Mesothelial cell of epicardium (in vitro differentiated cells): ENCODE measurements around the gene IGFBP7. TPM values are rescaled to one million over a fixed set of nuclear protein-coding genes. Genes with fewer than 3 reads are reported as not detected.

Source experiments
- DNase-seq, 2 experiments: peaks; one replicate each; pipeline ENCODE4 v3.0.0; 2021; ENCODE audit warnings: low spot score in 2 of 2; ENCODE audit not compliant: unreplicated experiment in 2 of 2
- H3K27ac Mint-ChIP-seq: 2 replicates; pipeline ENCODE4 v1.8.0; 2021; ENCODE audit warnings: mixed read lengths
- H3K27me3 Mint-ChIP-seq: 2 replicates; pipeline ENCODE4 v1.8.0; 2021; ENCODE audit warnings: low read depth, mixed read lengths
- H3K36me3 Mint-ChIP-seq: 2 replicates; pipeline ENCODE4 v1.8.0; 2021; ENCODE audit warnings: mixed read lengths
- H3K4me1 Mint-ChIP-seq: 2 replicates; pipeline ENCODE4 v1.8.0; 2021; ENCODE audit warnings: mixed read lengths
- H3K4me3 Mint-ChIP-seq: 2 replicates; pipeline ENCODE4 v1.8.0; 2021; ENCODE audit warnings: mild to moderate bottlenecking, moderate library complexity, mixed read lengths
- H3K9me3 Mint-ChIP-seq: 2 replicates; pipeline ENCODE4 v1.8.0; 2021; ENCODE audit warnings: mixed read lengths
- total RNA-seq: library from RNA; stranded (reverse); gene quantifications from 3 replicates; pipeline ENCODE4 v1.2.1, GENCODE V29; 2021
- TF ChIP-seq, protein P1 (sequence below): fragments of 200-600 bp; sonication (generic); IDR thresholded peaks from one replicate; pipeline ENCODE4 v1.5.0; 2021; ENCODE audit warnings: antibody characterized with exemption; ENCODE audit not compliant: unreplicated experiment

The IGFBP7 gene
- total RNA-seq, 1 donor from 2014 or later = 114 TPM

DNA sequence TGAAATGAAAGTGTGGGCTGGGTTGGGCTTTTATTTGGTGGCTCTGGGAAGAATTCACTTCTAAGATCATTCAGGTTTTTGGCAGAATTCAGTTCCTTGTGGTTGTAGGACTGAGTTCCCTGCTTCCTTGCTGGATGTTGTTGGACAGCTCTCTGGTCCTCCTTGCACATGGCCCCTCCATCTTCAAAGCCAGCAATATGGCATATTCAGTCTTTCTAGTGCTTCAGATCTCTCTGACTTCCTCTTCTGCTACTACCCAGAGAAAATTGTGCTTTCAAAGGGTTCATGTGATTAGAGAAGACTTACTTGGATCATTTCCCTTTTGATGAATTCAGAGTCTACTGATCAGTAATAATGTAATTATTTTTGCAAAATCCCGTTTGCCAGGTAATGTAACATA, 12.8 kb upstream of the IGFBP7 start:
- Mint-ChIP-seq H3K4me1 (peaks cover 16% of the 10 kb centered on the region), H3K27ac (no peak overlapping the region), H3K27me3 (no peaks in the 10 kb centered on the region), H3K9me3 (peaks cover 30% of the 10 kb centered on the region), H3K4me3 (no peak overlapping the region), H3K36me3 (peaks cover 12% of the 10 kb centered on the region)
- no peak for DNase-seq
- TF ChIP-seq, protein P1, sequence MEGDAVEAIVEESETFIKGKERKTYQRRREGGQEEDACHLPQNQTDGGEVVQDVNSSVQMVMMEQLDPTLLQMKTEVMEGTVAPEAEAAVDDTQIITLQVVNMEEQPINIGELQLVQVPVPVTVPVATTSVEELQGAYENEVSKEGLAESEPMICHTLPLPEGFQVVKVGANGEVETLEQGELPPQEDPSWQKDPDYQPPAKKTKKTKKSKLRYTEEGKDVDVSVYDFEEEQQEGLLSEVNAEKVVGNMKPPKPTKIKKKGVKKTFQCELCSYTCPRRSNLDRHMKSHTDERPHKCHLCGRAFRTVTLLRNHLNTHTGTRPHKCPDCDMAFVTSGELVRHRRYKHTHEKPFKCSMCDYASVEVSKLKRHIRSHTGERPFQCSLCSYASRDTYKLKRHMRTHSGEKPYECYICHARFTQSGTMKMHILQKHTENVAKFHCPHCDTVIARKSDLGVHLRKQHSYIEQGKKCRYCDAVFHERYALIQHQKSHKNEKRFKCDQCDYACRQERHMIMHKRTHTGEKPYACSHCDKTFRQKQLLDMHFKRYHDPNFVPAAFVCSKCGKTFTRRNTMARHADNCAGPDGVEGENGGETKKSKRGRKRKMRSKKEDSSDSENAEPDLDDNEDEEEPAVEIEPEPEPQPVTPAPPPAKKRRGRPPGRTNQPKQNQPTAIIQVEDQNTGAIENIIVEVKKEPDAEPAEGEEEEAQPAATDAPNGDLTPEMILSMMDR = no peak

- peaks cover 35% of the 10 kb centered on the region for H3K4me1 Mint-ChIP-seq
These were observed 9.0 kb upstream of the IGFBP7 start for GRCh38 chr4:57119054-57119651.

GRCh38 chr4:57117491-57117890, 7.3 kb upstream of the IGFBP7 start:
- Mint-ChIP-seq H3K27ac (no peak overlapping the region), H3K9me3 (peaks cover 10% of the 10 kb centered on the region), H3K4me3 (no peak overlapping the region), H3K27me3 (peaks cover 2% of the 10 kb centered on the region), H3K4me1 (peaks cover 45% of the 10 kb centered on the region), H3K36me3 (no peaks in the 10 kb centered on the region)
- TF ChIP-seq, protein P1 = no peak
- DNase-seq = no peak

More at GRCh38 chr4:57119054-57119651, 9.0 kb upstream of the IGFBP7 start:
- no peak overlapping the region for H3K4me3 Mint-ChIP-seq
- TF ChIP-seq, protein P1 = no peak
- H3K27ac Mint-ChIP-seq = peak overlapping the region; percentile 91
- H3K9me3 Mint-ChIP-seq = peaks cover 18% of the 10 kb centered on the region
- H3K27me3 Mint-ChIP-seq = no peaks in the 10 kb centered on the region
- no peak for DNase-seq
- peaks cover 5% of the 10 kb centered on the region for H3K36me3 Mint-ChIP-seq

DNA sequence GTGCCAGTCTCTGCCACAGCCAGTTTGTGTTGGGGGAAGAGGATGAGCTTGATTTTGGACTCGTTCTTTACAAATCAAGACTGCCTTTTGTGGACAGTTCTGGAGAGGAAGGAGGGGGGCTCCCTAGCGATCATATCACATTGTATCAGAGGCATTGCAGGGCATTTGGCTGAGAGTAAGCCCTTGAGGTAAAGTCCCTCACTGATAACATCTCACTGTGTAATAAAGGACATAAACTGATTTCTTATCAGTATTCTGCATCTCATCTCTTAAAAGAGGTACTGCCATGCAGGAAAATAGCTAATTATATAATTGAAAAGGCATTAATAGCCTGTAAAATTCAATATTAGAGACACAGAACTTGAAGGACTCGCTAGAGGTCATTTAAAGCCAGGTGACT, 6.1 kb upstream of the IGFBP7 start:
- Mint-ChIP-seq H3K4me3 (no peak overlapping the region), H3K27ac (no peak overlapping the region), H3K4me1 (peaks cover 54% of the 10 kb centered on the region), H3K36me3 (no peaks in the 10 kb centered on the region), H3K27me3 (peaks cover 2% of the 10 kb centered on the region), H3K9me3 (no peaks in the 10 kb centered on the region)
- TF ChIP-seq, protein P1 = no peak
- no peak for DNase-seq

- no peak overlapping the region for H3K4me3 Mint-ChIP-seq
- H3K27me3 Mint-ChIP-seq = peaks cover 6% of the 10 kb centered on the region
- H3K36me3 Mint-ChIP-seq = no peaks in the 10 kb centered on the region
- H3K4me1 Mint-ChIP-seq = peaks cover 62% of the 10 kb centered on the region
- TF ChIP-seq, protein P1 = no peak
- no peak overlapping the region for H3K27ac Mint-ChIP-seq
- no peaks in the 10 kb centered on the region for H3K9me3 Mint-ChIP-seq
- no peak for DNase-seq
These were observed 4.8 kb upstream of the IGFBP7 start for GRCh38 chr4:57114973-57115372.

DNA sequence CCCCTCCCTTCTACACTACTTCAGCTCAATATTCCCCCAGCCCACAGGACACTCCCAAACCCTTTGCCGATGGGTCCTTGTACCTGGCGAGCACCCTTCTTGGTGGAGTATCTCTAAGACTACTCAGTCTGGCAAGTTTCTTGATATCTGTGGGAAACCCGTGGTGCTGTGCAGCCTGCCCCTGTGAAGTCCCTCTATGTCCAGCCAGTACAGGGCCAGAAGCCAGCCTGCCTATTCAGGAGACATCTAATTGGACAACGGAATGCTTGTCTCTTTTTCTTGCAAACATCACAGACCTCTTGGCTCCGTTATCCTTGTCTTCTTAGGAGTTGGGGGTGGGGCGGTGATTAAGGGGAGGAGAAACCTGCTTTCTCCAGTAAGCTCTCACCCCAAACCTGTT, 3.7 kb upstream of the IGFBP7 start:
- DNase-seq = no peak
- Mint-ChIP-seq H3K4me3 (no peak overlapping the region), H3K27me3 (peaks cover 13% of the 10 kb centered on the region), H3K27ac (no peak overlapping the region), H3K9me3 (no peaks in the 10 kb centered on the region), H3K36me3 (no peaks in the 10 kb centered on the region), H3K4me1 (peaks cover 56% of the 10 kb centered on the region)
- TF ChIP-seq, protein P1 = no peak
